ENCODE data around the gene SULT1A1.

- no peak for TF ChIP-seq POLR2A (IDR thresholded peaks at IDR 0.05)
- TF ChIP-seq CTCF (IDR thresholded peaks at IDR 0.05 in 8 of 11, conservative IDR thresholded peaks at IDR 0.05 in 3 of 11): no peak
Measured at GRCh38 chr16:28561557-28562187, 48.2 kb downstream of the SULT1A1 start.
